SJCRH30 (cell line): Measurements from ENCODE around the gene AGBL1. TPM values are rescaled to one million over a fixed set of nuclear protein-coding genes. Genes with fewer than 3 reads are reported as not detected.
A peak's percentile ranks its signal among the peaks of the same experiment; 100 is the strongest.

Source experiments
- DNase-seq, 2 experiments: peaks; one replicate each; pipeline ENCODE4 v3.0.0-alpha.2; 2015 to 2020
- H3K27ac ChIP-seq: fragments of 250-450 bp; sonication (Bioruptor Pico); 2 replicates; pipeline ENCODE4 v1.5.1; 2020; ENCODE audit warnings: mild to moderate bottlenecking, moderate library complexity
- H3K27me3 ChIP-seq: fragments of 250-450 bp; sonication (Bioruptor Pico); 2 replicates; pipeline ENCODE4 v1.5.1; 2020; ENCODE audit warnings: mild to moderate bottlenecking, moderate library complexity
- H3K36me3 ChIP-seq: fragments of 250-450 bp; sonication (Bioruptor Pico); 2 replicates; pipeline ENCODE4 v1.5.1; 2020; ENCODE audit warnings: mild to moderate bottlenecking, moderate library complexity
- H3K4me1 ChIP-seq: fragments of 250-450 bp; sonication (Bioruptor Pico); 2 replicates; pipeline ENCODE4 v1.5.1; 2020; ENCODE audit warnings: mild to moderate bottlenecking, moderate library complexity
- H3K4me3 ChIP-seq: fragments of 250-450 bp; sonication (Bioruptor Pico); 2 replicates; pipeline ENCODE4 v1.5.1; 2020; ENCODE audit warnings: mild to moderate bottlenecking, moderate library complexity
- H3K9me3 ChIP-seq: fragments of 250-450 bp; sonication (Bioruptor Pico); replicated peaks from 2 replicates; pipeline ENCODE4 v1.5.1; 2020; ENCODE audit warnings: mild to moderate bottlenecking, moderate library complexity
- total RNA-seq: library from RNA; depleted of rRNA; stranded (reverse); fragments of >200 nt; shearing (Covaris generic); gene quantifications from 2 replicates; pipeline ENCODE4 v1.2.3, GENCODE V29; 2014

The AGBL1 gene
- total RNA-seq, 1 experiment from 2014 or later, result not detected

- H3K27me3 ChIP-seq, result no peaks in the 10 kb centered on the region
- H3K36me3 ChIP-seq, result no peaks in the 10 kb centered on the region
- H3K4me3 ChIP-seq, result no peak overlapping the region
- no peak for DNase-seq
- no peak overlapping the region for H3K27ac ChIP-seq
- no peaks in the 10 kb centered on the region for H3K4me1 ChIP-seq
- no peaks in the 10 kb centered on the region for H3K9me3 ChIP-seq
Measured at GRCh38 chr15:86568378-86568777, 488.7 kb downstream of the AGBL1 start.

DNA sequence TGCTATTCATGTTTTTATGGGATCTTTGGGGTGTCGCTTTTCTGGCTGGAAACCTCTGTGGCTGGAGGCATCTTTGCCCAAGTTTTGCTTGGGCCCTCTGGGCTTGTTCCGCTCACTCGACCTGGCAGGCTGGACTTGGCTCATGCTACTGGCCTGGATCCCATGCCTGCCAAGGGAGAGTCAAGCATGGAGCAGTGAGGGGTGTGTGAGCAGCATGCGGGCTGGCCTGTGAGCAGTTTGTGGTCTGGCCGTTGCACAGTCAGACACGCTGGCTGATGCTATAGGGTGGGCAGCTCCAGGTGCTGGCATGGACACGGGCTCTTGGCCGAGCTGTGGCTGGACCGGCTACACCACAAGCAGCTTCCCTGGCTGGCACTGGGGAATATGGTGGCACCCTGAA is 491.1 kb downstream of the AGBL1 start:
- no peaks in the 10 kb centered on the region for H3K36me3 ChIP-seq
- H3K4me1 ChIP-seq, result no peaks in the 10 kb centered on the region
- no peaks in the 10 kb centered on the region for H3K9me3 ChIP-seq
- DNase-seq, result no peak
- no peak overlapping the region for H3K4me3 ChIP-seq
- H3K27ac ChIP-seq, result no peak overlapping the region
- H3K27me3 ChIP-seq, result no peaks in the 10 kb centered on the region

GRCh38 chr15:86571873-86572272 is 492.2 kb downstream of the AGBL1 start:
- no peaks in the 10 kb centered on the region for H3K4me1 ChIP-seq
- no peaks in the 10 kb centered on the region for H3K27me3 ChIP-seq
- no peaks in the 10 kb centered on the region for H3K9me3 ChIP-seq
- no peak for DNase-seq
- H3K4me3 ChIP-seq, result no peak overlapping the region
- H3K36me3 ChIP-seq, result no peaks in the 10 kb centered on the region
- H3K27ac ChIP-seq, result no peak overlapping the region

GRCh38 chr15:86572368-86572841 is 492.7 kb downstream of the AGBL1 start:
- H3K27me3 ChIP-seq, result no peaks in the 10 kb centered on the region
- no peak overlapping the region for H3K4me3 ChIP-seq
- DNase-seq, result no peak
- H3K4me1 ChIP-seq, result no peaks in the 10 kb centered on the region
- no peaks in the 10 kb centered on the region for H3K36me3 ChIP-seq
- no peaks in the 10 kb centered on the region for H3K9me3 ChIP-seq
- H3K27ac ChIP-seq, result no peak overlapping the region

DNA sequence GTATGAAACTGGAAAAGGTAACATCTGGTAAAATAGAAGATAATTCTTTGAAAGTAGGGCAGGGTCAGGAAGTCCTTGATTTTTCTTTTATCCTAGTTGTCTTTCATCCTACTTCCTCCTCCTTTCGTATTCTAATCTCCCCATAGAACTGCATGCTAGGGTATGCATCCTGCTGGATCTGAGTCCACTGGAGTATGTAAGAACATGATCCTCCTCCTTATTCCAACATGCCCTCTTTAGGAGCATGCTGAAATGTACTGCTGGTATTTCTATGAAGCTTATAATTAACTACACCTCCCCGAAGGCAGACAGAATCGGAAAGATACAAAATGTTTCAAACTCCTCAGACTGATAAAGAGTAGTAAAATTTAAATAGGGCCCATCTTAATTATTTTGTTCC is 493.8 kb downstream of the AGBL1 start:
- Histone ChIP-seq H3K4me1 (no peaks in the 10 kb centered on the region), H3K27me3 (no peaks in the 10 kb centered on the region), H3K4me3 (no peak overlapping the region), H3K36me3 (no peaks in the 10 kb centered on the region), H3K27ac (no peak overlapping the region), H3K9me3 (no peaks in the 10 kb centered on the region)
- no peak for DNase-seq

DNA sequence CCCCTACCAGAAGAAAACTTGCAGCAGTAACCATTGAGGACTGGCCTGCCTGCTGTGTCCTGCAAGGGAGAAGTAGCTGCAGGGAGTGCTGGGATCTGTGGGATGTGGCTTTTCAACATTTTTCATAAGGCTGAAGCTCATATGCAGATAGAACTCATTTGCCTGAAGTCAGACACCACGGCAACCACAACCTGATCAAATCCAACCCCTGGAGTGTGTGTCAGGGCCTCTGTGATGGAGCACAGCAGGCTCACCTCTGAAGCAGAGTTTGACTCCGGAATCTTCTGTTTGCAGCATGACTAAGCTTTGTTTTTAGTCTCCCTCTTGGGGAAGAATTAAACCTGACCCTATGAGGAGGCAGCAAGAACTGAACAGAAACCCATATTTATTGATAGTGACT is 508.7 kb downstream of the AGBL1 start:
- Histone ChIP-seq H3K36me3 (no peaks in the 10 kb centered on the region), H3K27me3 (no peaks in the 10 kb centered on the region), H3K4me3 (no peak overlapping the region), H3K27ac (no peak overlapping the region), H3K4me1 (no peaks in the 10 kb centered on the region), H3K9me3 (no peaks in the 10 kb centered on the region)
- DNase-seq, result no peak

GRCh38 chr15:86590461-86590860 is 510.8 kb downstream of the AGBL1 start:
- no peak overlapping the region for H3K27ac ChIP-seq
- DNase-seq, result no peak
- H3K9me3 ChIP-seq, result no peaks in the 10 kb centered on the region
- H3K27me3 ChIP-seq, result no peaks in the 10 kb centered on the region
- no peak overlapping the region for H3K4me3 ChIP-seq
- H3K36me3 ChIP-seq, result no peaks in the 10 kb centered on the region
- no peaks in the 10 kb centered on the region for H3K4me1 ChIP-seq

DNA sequence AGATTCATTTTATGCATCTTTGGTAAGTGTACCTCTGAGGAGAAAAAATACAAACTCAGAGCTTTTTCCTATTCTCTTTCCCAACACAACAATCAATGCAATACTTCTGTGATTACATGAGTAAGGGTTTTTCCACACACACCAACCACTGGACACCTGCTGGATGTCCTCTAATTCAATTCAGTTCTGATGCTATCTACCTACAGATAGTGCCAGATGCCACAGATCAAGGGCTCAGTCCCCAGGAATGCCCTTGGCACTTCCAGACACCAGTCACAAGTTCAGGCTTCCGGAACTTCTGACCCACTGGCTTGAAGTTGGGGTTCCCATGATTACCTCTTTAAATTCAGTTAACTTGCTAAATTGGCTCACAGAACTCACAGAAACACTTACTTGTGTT is 511.5 kb downstream of the AGBL1 start:
- no peaks in the 10 kb centered on the region for H3K27me3 ChIP-seq
- no peaks in the 10 kb centered on the region for H3K36me3 ChIP-seq
- H3K4me3 ChIP-seq, result no peak overlapping the region
- no peak for DNase-seq
- H3K4me1 ChIP-seq, result no peaks in the 10 kb centered on the region
- no peaks in the 10 kb centered on the region for H3K9me3 ChIP-seq
- H3K27ac ChIP-seq, result no peak overlapping the region

DNA sequence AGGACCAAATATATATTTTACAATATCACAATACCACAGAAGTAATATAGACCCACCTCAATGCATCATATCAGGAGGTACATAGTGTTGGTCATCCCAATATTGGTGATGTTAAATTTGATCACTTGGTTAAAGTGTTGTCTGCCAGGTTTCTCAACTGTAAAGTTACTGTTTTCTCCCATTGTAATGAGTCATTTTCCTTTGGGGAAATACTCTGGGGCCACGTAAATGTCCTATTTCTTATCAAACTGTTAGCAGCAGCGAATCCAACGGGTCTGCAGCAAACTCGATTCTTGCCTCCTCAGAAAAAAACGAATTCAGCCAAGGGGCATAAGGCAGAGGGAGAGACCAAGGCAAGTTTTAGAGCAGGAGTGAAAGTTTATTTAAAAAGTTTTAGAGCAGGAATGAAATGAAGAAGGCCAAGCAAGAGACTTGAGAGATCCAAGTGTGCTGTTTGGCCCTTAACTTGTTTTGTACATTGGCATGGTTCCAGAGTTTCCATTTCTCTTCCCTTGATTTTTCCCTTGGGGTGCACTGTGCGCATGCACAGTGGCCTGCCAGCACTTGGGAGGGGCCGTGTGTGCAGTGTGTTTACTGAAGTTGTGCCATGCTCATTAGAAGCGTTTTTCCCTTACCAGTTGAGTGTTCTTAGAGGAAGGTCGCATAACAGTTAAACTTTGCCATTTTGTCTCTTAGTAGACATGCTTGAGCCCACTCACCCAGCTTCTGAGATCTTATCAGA is 512.5 kb downstream of the AGBL1 start:
- Histone ChIP-seq H3K36me3 (no peaks in the 10 kb centered on the region), H3K4me1 (no peaks in the 10 kb centered on the region), H3K27me3 (no peaks in the 10 kb centered on the region), H3K27ac (no peak overlapping the region), H3K9me3 (no peaks in the 10 kb centered on the region), H3K4me3 (no peak overlapping the region)
- peak; percentile 3 to 13 for DNase-seq

- H3K27ac ChIP-seq, result no peak overlapping the region
- H3K36me3 ChIP-seq, result no peaks in the 10 kb centered on the region
- no peak for DNase-seq
- H3K9me3 ChIP-seq, result no peaks in the 10 kb centered on the region
- no peaks in the 10 kb centered on the region for H3K27me3 ChIP-seq
- H3K4me3 ChIP-seq, result no peak overlapping the region
- H3K4me1 ChIP-seq, result no peaks in the 10 kb centered on the region
Measured at GRCh38 chr15:86595741-86596140, 516.1 kb downstream of the AGBL1 start.

DNA sequence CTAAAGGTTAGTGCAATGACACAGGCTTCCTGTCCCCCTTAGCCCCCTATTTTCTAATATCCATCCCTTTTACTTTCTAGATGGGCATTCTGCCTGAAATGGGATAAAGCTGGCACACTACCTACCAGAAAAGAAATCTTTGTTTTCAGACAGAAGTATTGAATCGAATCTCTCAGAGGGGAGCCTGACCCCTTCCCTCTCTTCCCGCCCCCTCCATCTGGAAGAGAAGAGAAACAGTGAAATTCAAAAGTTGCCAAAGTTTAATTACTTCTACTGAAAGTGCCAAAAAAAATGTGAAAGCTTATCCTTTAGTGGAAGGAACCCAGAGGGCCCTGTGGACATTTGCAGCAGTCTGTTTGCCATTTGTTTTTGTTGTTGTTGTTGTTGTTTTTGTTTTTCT is 523.8 kb downstream of the AGBL1 start:
- no peaks in the 10 kb centered on the region for H3K9me3 ChIP-seq
- H3K27ac ChIP-seq, result no peak overlapping the region
- no peak for DNase-seq
- H3K4me1 ChIP-seq, result peaks cover 5% of the 10 kb centered on the region; the same call in 1 of the 2 replicates
- no peaks in the 10 kb centered on the region for H3K27me3 ChIP-seq
- no peaks in the 10 kb centered on the region for H3K36me3 ChIP-seq
- no peak overlapping the region for H3K4me3 ChIP-seq

DNA sequence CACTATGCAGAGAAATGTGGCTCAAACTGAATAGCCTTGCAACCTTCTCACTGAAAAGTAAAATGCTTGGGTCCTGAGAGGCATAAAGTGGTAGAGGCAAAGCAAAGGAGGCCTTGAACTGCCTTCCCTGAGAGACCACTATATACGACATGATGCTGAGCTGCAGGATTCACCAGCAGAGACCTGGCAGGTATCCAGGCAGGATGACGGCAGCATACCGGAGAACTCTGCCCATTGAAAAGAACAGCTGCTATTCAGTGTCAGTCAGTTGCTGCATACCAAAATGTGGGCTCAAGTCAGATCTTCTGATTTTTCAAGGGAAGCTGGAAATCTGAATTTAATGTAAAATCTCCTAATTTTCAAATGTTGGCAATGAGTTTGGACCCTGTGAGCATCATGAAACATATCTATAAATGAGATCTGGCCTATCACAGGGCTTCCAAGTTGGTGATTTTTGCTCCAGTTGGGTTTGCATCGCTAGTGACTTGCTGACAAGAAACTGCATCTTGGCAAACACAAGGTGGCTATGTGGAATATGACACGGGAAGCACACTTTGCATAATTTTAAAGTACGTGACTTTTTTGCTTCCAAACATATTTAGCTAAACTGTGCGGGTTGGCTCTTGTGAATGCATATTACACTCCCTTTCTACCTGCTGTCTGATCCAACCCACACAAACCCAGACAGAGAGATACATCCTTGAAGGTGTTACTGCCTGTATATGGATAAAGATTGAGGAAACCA is 529.0 kb downstream of the AGBL1 start:
- Histone ChIP-seq H3K27ac (no peak overlapping the region), H3K4me1 (peaks cover 23% of the 10 kb centered on the region), H3K9me3 (no peaks in the 10 kb centered on the region), H3K27me3 (no peaks in the 10 kb centered on the region), H3K4me3 (no peak overlapping the region), H3K36me3 (no peaks in the 10 kb centered on the region)
- peak; percentile 84 to 86 for DNase-seq

- Histone ChIP-seq H3K9me3 (no peaks in the 10 kb centered on the region), H3K27ac (no peak overlapping the region), H3K4me3 (no peak overlapping the region), H3K36me3 (no peaks in the 10 kb centered on the region), H3K27me3 (no peaks in the 10 kb centered on the region), H3K4me1 (peaks cover 23% of the 10 kb centered on the region)
- no peak for DNase-seq
Measured at GRCh38 chr15:86609275-86609674, 529.6 kb downstream of the AGBL1 start.

GRCh38 chr15:86610038-86610437 is 530.4 kb downstream of the AGBL1 start:
- Histone ChIP-seq H3K4me3 (no peak overlapping the region), H3K36me3 (no peaks in the 10 kb centered on the region), H3K27ac (no peak overlapping the region), H3K9me3 (no peaks in the 10 kb centered on the region), H3K27me3 (no peaks in the 10 kb centered on the region), H3K4me1 (peaks cover 23% of the 10 kb centered on the region)
- DNase-seq, result no peak

- peaks cover 23% of the 10 kb centered on the region for H3K4me1 ChIP-seq
- DNase-seq, result peak in 1 of 2 experiments; percentile 21
- H3K9me3 ChIP-seq, result no peaks in the 10 kb centered on the region
- no peaks in the 10 kb centered on the region for H3K27me3 ChIP-seq
- H3K36me3 ChIP-seq, result no peaks in the 10 kb centered on the region
- no peak overlapping the region for H3K4me3 ChIP-seq
- H3K27ac ChIP-seq, result no peak overlapping the region
Measured at GRCh38 chr15:86611417-86612040, 531.9 kb downstream of the AGBL1 start.
